T-helper 17 cell (primary cell): ENCODE results near the gene NFIB. TPM values are rescaled to one million over a fixed set of nuclear protein-coding genes. Genes with fewer than 3 reads are reported as not detected.
A peak's percentile ranks its signal among the peaks of the same experiment; 100 is the strongest.

ENCODE experiments used
- ATAC-seq: fragments of 150-1000 bp; cut with Tn5 transposase; 2 replicates; pipeline ENCODE4 v1.10.0; 2021; ENCODE audit warnings: mild to moderate bottlenecking, moderate library complexity
- DNase-seq, 3 donors: peaks; one replicate each; pipeline versions ENCODE4 v3.0.0 to v3.0.0-alpha.2; 2020 to 2021
- H3K9me3 ChIP-seq: one replicate; pipeline ENCODE4 v1.7.0; 2013; ENCODE audit warnings: low read length, mild to moderate bottlenecking; ENCODE audit not compliant: control insufficient read depth, poor library complexity, severe bottlenecking
- H3K27ac Mint-ChIP-seq: one replicate; pipeline ENCODE4 v1.8.0; 2022; ENCODE audit warnings: mild to moderate bottlenecking, moderate library complexity, mixed read lengths
- H3K27me3 Mint-ChIP-seq: one replicate; pipeline ENCODE4 v1.8.0; 2022; ENCODE audit warnings: mixed read lengths
- H3K36me3 Mint-ChIP-seq: one replicate; pipeline ENCODE4 v1.8.0; 2022; ENCODE audit warnings: low read depth, mixed read lengths
- H3K4me1 Mint-ChIP-seq: one replicate; pipeline ENCODE4 v1.8.0; 2022; ENCODE audit warnings: mild to moderate bottlenecking, mixed read lengths
- H3K4me3 Mint-ChIP-seq: one replicate; pipeline ENCODE4 v1.8.0; 2022; ENCODE audit warnings: mild to moderate bottlenecking, moderate library complexity, mixed read lengths
- total RNA-seq, 4 donors: library from RNA in 2 of 4; stranded (reverse) in 2 of 4; gene quantifications; one replicate each; pipeline ENCODE4 v1.2.3 and lab custom pipeline; 2022 to 2026

NFIB gene
- total RNA-seq, 2 donors from 2014 or later = 0.12 to 0.76 TPM

DNA sequence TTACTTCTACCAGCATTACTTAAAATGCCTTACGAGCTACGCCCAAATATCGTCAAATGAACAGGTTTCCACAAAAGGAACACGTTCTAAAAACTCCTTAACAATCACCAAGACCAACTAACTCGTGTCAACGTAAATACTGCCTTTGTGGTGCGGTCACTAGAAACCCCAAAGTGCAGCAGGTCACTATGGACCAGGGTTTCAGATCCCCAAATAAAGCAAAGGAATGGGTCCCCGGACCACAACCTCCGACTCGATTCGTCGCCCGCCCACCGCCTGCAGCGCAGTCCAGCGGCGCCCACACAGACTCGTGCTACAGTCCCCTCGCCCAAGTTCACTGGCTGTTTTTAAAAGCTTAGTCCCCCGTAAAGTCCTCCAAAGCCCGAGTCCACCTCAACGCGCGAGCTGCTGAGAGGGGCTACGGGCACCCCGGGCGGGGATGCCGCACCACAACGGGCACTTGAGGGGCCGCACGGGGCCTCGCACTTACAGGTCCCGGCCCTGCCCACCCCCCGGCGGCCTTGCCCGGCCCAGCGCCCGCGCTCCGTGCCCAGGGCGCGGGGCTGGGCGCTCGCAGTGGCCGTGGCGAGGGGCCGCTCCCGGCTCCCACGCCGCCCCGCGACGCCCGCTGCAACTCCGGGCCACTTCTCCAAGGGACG, 1.1 kb downstream of the NFIB start:
- H3K36me3 Mint-ChIP-seq = peaks cover 12% of the 10 kb centered on the region
- H3K9me3 ChIP-seq = no peaks in the 10 kb centered on the region
- DNase-seq (no peak), ATAC-seq (no peak)
- peaks cover 52% of the 10 kb centered on the region for H3K27me3 Mint-ChIP-seq
- H3K27ac Mint-ChIP-seq = no peak overlapping the region
- H3K4me1 Mint-ChIP-seq = peaks cover 24% of the 10 kb centered on the region
- peak overlapping the region; percentile 90 for H3K4me3 Mint-ChIP-seq

DNA sequence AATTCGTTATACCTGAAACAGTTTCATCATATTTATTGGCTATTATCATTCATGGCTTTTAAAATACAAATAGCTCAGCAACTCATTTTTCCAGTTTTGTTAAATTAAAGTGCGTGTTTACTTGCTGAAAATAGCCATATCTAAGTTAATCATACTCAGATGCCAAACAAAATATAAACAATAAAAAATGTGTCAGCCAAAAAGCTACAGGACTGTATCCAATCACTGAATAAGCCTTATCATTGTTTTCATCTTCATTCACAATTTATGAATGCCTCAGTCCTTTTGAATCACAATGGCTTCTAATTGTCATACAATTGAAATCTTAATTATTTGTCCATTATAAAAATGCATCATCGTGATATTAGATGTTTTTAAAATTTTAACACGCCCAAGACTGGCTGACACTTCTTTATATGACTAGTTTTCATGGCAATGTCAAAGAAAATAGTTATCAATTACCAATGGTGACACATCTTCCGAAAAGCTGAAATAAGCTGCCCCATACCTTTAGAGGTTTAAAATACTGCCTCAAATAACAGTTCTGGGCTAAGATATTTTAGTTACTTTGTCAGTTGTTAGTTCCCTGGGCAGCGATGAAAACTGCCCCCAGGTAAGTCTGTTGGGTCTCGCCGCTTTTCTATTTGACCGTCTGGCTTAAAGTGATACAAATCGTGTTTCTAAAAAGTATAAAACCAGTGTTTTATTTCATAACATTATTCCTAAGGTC, 1.8 kb downstream of the NFIB start:
- DNase-seq = no peak
- H3K27me3 Mint-ChIP-seq = peaks cover 54% of the 10 kb centered on the region
- ATAC-seq = no peak
- peak overlapping the region; percentile 45 for H3K4me3 Mint-ChIP-seq
- H3K27ac Mint-ChIP-seq = no peak overlapping the region
- H3K4me1 Mint-ChIP-seq = peaks cover 24% of the 10 kb centered on the region
- H3K36me3 Mint-ChIP-seq = peaks cover 12% of the 10 kb centered on the region
- no peaks in the 10 kb centered on the region for H3K9me3 ChIP-seq

DNA sequence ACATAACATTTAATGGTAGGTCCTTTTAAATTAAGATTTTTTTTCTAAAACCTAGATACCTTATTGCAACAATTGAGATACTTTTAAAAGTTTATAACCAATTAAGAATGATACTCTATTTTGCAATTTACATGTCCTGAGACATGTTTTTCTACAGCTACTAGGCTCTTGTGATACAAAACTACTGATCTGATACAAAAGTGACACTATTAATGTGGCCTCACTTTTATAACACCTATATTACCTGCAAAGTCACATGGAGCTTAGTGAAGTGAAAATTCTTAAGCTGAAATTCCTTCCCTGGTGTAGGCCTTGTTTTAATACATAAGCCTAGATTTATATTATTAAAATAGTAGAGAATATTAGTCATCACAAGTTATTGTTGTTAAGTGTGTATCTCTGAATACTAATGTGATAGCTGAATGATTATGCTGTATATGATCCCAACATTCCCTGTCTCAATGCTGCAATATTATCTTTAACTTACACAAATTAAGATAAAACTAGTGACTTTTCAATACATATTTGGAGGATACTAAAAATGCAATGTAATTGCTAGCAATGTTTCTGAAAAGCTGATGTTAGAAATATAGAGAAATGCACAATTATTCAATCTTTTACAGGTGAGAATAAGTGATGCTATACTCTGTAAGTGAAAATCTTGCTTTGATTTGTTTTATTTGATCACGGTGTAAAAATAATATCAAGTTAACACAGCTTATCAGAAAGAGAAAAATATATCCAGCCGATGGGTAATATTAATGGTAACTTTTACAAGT, 2.6 kb downstream of the NFIB start:
- H3K27ac Mint-ChIP-seq = no peak overlapping the region

DNA sequence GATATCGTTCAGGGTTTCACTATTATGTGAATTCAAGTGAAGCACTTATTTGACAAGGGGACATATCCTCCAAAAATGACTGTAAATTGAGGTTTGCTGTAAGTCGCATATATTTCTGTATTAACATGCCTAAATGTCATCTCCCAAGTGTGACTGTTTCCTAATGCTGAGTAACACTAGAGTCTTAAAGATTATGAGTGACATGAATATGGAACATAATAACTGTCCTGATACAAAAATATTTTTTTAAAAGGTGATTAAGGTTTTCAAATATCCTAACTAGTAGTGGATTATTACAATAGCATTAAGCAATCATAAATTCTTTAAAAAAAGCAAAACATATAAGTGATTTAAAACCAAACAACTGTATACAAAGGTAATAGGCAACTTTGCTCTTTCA, 3.6 kb downstream of the NFIB start:
- H3K27ac Mint-ChIP-seq = no peak overlapping the region
- no peak overlapping the region for H3K4me3 Mint-ChIP-seq
- peaks cover 12% of the 10 kb centered on the region for H3K36me3 Mint-ChIP-seq
- DNase-seq = no peak
- no peaks in the 10 kb centered on the region for H3K9me3 ChIP-seq
- H3K4me1 Mint-ChIP-seq = peaks cover 19% of the 10 kb centered on the region
- no peak for ATAC-seq
- peaks cover 49% of the 10 kb centered on the region for H3K27me3 Mint-ChIP-seq

More for the DNA sequence above, 2.6 kb downstream of the NFIB start:
- Mint-ChIP-seq H3K4me1 (peaks cover 21% of the 10 kb centered on the region), H3K27me3 (peaks cover 52% of the 10 kb centered on the region), H3K36me3 (peaks cover 12% of the 10 kb centered on the region), H3K4me3 (no peak overlapping the region)
- ATAC-seq (no peak), DNase-seq (no peak)
- no peaks in the 10 kb centered on the region for H3K9me3 ChIP-seq

DNA sequence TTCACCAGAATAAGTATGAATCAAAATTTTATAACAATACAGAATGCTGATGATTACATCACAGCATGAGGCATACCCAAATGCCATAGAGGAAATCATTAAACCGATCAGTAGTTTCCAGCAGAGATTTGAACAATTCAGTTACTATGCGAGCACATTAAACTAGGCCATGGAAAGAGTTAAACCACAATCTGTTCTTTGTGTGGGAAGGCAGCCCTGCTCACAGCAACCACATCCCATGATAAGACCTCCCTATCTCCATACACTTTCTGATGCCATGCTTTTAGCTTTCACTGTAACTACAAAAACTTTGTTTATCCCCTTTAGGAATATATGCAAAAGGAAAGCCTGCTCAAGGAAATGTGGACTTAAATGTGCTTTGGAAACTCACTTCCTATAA, 4.5 kb downstream of the NFIB start:
- H3K27ac Mint-ChIP-seq = no peak overlapping the region
- H3K36me3 Mint-ChIP-seq = peaks cover 11% of the 10 kb centered on the region
- H3K4me1 Mint-ChIP-seq = peaks cover 15% of the 10 kb centered on the region
- H3K4me3 Mint-ChIP-seq = no peak overlapping the region
- H3K27me3 Mint-ChIP-seq = peaks cover 58% of the 10 kb centered on the region
- DNase-seq = no peak
- peak; percentile 60 for ATAC-seq
- no peaks in the 10 kb centered on the region for H3K9me3 ChIP-seq

DNA sequence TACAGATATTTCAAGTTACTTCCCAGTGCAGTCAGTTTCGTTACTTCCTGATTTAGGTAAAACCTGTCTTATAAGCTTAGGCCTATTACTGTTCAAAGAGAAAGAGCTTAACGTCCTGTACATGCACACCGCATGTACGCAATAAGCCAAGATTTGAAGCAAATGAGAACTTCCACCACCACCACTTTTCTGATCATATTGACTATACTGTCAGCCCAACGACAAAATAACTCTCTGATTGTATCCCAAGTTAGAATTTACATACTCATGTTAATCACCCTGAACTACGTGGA, 5.1 kb downstream of the NFIB start:
- peaks cover 13% of the 10 kb centered on the region for H3K4me1 Mint-ChIP-seq
- H3K27me3 Mint-ChIP-seq = peaks cover 64% of the 10 kb centered on the region
- no peak for ATAC-seq
- peaks cover 9% of the 10 kb centered on the region for H3K36me3 Mint-ChIP-seq
- no peaks in the 10 kb centered on the region for H3K9me3 ChIP-seq
- H3K27ac Mint-ChIP-seq = no peak overlapping the region
- no peak for DNase-seq
- no peak overlapping the region for H3K4me3 Mint-ChIP-seq

DNA sequence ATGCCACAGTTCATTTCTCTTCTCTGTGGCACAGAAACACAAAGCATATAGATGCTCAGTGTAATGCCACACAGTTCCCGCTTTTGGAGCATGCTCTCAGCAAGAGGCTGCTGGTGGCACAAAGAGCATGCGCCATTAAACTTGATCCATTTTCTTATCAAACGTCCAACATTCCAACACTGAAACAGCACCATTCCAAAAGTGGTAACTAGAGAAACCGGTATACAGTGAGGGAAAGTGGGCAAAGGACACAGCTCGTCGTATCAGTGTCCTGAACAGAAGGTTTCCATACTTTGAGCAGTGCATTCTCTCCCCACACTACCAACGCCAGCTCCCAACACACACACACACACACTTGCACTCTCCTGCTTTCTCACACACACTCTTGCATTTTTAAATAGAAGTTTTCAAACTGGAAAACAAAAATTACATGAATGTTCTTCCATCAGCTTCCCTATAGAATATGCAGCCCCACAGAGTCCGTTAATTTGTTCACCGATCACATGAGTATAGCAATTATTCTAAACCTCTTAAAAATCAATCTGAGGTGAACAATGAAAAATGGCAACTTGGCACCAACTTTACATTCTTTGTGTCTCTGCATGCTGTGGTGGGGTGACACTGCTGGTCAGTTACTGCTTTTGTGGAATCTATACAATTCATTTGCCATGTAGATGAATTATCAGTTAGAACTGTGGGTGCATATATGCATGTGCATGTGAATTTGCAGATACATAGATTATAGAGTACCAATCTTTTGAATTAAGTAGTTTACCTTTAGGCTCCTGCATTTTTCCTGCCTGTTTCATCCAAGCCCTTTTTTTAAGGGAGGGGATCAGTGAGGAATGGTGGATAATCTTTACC, 5.7 kb downstream of the NFIB start:
- H3K27me3 Mint-ChIP-seq = peaks cover 64% of the 10 kb centered on the region
- ATAC-seq = no peak
- H3K4me1 Mint-ChIP-seq = peaks cover 10% of the 10 kb centered on the region

DNA sequence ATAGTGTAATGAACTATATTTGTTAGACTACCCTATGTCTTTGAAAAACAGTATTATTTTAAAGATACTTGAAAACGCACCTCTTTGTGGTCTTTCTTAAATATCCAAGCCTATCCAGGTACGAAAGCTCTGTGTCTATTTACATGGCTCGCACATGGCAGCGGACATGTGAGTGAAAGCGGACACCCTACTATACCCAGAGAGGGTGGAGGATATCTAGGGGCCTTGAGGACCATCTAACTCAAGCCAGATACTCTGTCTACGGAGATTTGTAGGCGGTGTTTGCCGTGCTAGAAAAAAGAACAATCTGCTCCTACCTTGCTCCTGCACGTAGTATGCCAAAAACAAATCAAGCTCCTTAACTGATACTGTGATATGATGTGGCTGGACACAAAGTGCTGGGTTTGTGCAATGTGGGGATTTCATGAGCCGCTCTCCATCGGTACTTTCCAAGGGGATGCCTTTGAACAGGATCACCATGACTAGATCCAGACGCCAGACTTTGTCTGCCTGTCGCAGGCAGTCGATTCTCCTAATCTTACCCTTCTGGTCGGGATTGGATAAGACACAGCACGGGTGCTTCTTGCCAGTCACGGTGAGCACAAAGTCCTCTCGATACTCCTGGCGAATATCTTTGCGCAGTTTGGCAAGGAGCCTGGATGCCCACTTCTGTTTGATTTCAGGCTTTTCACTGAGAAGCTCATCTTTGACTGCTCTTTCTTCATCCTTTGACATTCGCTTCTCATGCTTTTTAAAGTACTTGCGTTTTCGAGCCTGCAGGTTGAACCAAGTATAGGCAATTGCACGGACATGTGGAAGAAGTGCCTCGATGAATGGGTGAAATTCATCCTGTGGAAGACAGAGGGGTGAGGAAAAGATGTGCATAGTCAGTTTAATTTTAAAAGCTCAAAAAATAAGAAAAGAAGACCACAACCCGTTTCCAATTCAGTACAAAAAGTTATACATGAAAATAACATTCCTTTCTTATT, 7.0 kb downstream of the NFIB start:
- H3K9me3 ChIP-seq = no peaks in the 10 kb centered on the region
- H3K36me3 Mint-ChIP-seq = peaks cover 2% of the 10 kb centered on the region
- H3K4me1 Mint-ChIP-seq = peaks cover 5% of the 10 kb centered on the region
- no peak overlapping the region for H3K4me3 Mint-ChIP-seq
- DNase-seq (no peak), ATAC-seq (no peak)
- no peak overlapping the region for H3K27ac Mint-ChIP-seq
- peaks cover 61% of the 10 kb centered on the region for H3K27me3 Mint-ChIP-seq

More for the DNA sequence above, 5.7 kb downstream of the NFIB start:
- no peak overlapping the region for H3K4me3 Mint-ChIP-seq
- no peaks in the 10 kb centered on the region for H3K9me3 ChIP-seq
- H3K27ac Mint-ChIP-seq = no peak overlapping the region
- no peak for DNase-seq
- H3K36me3 Mint-ChIP-seq = peaks cover 4% of the 10 kb centered on the region

DNA sequence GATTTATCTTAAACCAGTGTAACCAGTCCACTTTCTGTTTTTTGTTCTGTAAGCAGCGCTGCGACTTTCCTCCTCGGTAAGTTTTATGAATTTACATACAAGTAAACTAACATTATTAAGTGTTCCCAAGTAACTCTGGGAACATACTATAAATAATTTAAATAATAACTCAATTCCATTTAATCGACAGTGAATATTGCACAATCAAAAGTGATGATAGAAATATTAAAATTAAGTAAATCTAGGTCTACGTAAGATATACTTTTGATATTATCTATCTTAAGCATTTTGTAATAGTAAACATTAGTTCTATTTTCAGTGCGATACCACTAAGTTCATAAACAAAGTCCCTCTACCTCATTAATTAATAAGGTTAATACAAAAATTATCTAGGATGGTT, 7.8 kb downstream of the NFIB start:
- H3K4me3 Mint-ChIP-seq = no peak overlapping the region
- H3K27me3 Mint-ChIP-seq = peaks cover 66% of the 10 kb centered on the region
- peaks cover 5% of the 10 kb centered on the region for H3K4me1 Mint-ChIP-seq
- peaks cover 2% of the 10 kb centered on the region for H3K36me3 Mint-ChIP-seq
- no peaks in the 10 kb centered on the region for H3K9me3 ChIP-seq
- ATAC-seq (no peak), DNase-seq (no peak)
- H3K27ac Mint-ChIP-seq = no peak overlapping the region

DNA sequence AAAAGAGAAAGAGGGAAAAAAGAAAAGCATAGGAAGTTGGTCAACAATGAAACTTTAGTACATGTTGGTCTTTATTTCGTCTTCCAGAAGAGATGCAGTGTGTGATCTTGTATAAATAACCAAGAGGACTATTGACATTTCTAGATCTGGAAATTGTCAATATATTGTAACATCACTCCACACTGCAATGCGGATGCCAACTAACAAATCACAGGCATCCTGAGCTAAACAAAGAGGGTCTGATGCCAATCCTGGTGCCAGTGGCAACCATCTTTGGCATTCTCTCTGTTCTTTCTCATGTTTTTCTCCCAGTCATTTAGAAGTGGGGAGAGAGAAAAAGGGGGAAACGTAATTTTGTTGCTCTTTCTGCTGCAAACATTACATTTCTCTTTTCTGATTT, 9.7 kb downstream of the NFIB start:
- peaks cover 1% of the 10 kb centered on the region for H3K4me1 Mint-ChIP-seq
- H3K9me3 ChIP-seq = no peaks in the 10 kb centered on the region
- H3K27me3 Mint-ChIP-seq = peaks cover 80% of the 10 kb centered on the region
- DNase-seq (no peak), ATAC-seq (no peak)
- H3K4me3 Mint-ChIP-seq = no peak overlapping the region
- no peak overlapping the region for H3K27ac Mint-ChIP-seq
- H3K36me3 Mint-ChIP-seq = peaks cover 2% of the 10 kb centered on the region

DNA sequence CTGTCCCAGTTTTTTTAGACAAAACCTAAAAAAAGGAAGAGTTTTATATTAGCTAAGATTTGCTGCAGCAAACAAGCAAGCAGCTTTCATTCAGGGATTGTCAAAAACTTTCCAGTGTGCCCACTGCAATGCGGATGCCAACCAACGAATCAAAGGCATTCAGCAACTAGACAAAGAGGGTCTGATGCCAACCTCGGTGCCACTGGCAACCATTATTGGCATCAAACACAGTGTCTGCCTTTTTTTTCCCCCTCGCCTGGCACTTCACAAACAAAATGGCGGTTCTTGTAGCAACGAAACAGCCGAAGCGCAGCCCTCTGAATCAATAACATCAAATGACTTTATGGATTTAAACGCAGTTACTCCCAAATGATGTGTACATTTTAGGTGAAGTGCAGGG, 10.4 kb downstream of the NFIB start:
- no peak overlapping the region for H3K4me3 Mint-ChIP-seq
- no peaks in the 10 kb centered on the region for H3K9me3 ChIP-seq
- no peak for ATAC-seq

DNA sequence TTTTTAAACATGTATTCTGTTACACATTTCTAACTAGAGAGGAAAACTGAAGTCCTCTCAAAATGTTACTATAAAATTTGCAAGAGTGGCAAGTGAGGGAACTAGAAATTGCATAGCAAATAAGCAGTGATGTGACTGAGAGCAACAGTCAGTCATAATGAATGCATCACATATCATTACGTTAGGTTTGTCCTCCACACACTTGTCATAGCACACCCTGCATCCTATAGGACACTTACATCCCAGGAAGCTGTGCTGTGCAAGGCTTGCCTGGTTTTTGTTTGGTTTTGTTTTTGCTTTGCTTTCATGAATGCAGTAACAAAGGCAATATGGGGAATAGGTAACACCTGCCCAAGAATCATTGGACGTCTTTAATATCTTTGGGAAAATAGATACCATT, 10.8 kb downstream of the NFIB start:
- ATAC-seq = no peak
- H3K4me1 Mint-ChIP-seq = no peaks in the 10 kb centered on the region
- H3K27me3 Mint-ChIP-seq = peaks cover 77% of the 10 kb centered on the region

More for the DNA sequence above, 10.4 kb downstream of the NFIB start:
- Mint-ChIP-seq H3K27me3 (peaks cover 77% of the 10 kb centered on the region), H3K27ac (no peak overlapping the region), H3K4me1 (no peaks in the 10 kb centered on the region), H3K36me3 (peaks cover 2% of the 10 kb centered on the region)
- no peak for DNase-seq

More for the DNA sequence above, 10.8 kb downstream of the NFIB start:
- peaks cover 4% of the 10 kb centered on the region for H3K36me3 Mint-ChIP-seq
- no peak overlapping the region for H3K4me3 Mint-ChIP-seq
- DNase-seq = no peak
- H3K27ac Mint-ChIP-seq = no peak overlapping the region
- H3K9me3 ChIP-seq = no peaks in the 10 kb centered on the region
